Stimulated activated naive CD8-positive, alpha-beta T cell treated with anti-CD3 and anti-CD28 coated beads, Interleukin-15, Interleukin-2, amounts not matched to agents 100 ng/mL and 50 ng/mL, for 24 hours (primary cell): ENCODE results near the gene TCP11X2.
A peak's percentile ranks its signal among the peaks of the same experiment; 100 is the strongest.
"Not testable (repeated sequence)": the region's sequence is repeated elsewhere in the genome, so short reads cannot be mapped to it uniquely, and the experiment has no call there.

Experiments
- H3K27ac Mint-ChIP-seq: one replicate; pipeline ENCODE4 v1.8.0; 2021; ENCODE audit warnings: mild to moderate bottlenecking, mixed read lengths
- H3K27me3 Mint-ChIP-seq: one replicate; pipeline ENCODE4 v1.8.0; 2021; ENCODE audit warnings: mixed read lengths
- H3K36me3 Mint-ChIP-seq: one replicate; pipeline ENCODE4 v1.8.0; 2021; ENCODE audit warnings: low read depth, mixed read lengths
- H3K4me1 Mint-ChIP-seq: one replicate; pipeline ENCODE4 v1.8.0; 2021; ENCODE audit warnings: low read depth, mixed read lengths
- H3K4me3 Mint-ChIP-seq: one replicate; pipeline ENCODE4 v1.8.0; 2021; ENCODE audit warnings: mild to moderate bottlenecking, mixed read lengths
- H3K9me3 Mint-ChIP-seq: one replicate; pipeline ENCODE4 v1.8.0; 2021; ENCODE audit warnings: mixed read lengths

TCP11X2 gene

GRCh38 chrX:102471762-102472220 lies at the start of gene TCP11X2:
TSS of gene TCP11X2 (minus strand) at chrX:102471812.
- not testable (repeated sequence) for H3K27me3 Mint-ChIP-seq

GRCh38 chrX:102517326-102517725 lies 45.7 kb upstream of the TCP11X2 start:
- no peaks in the 10 kb centered on the region for H3K9me3 Mint-ChIP-seq
- H3K27me3 Mint-ChIP-seq = peaks cover 45% of the 10 kb centered on the region
- H3K4me1 Mint-ChIP-seq = peaks cover 5% of the 10 kb centered on the region
- H3K4me3 Mint-ChIP-seq = no peak overlapping the region
- H3K27ac Mint-ChIP-seq = no peak overlapping the region
- H3K36me3 Mint-ChIP-seq = no peaks in the 10 kb centered on the region

More at GRCh38 chrX:102471762-102472220, at the start of gene TCP11X2:
- not testable (repeated sequence) for H3K9me3 Mint-ChIP-seq, H3K4me1 Mint-ChIP-seq, H3K36me3 Mint-ChIP-seq, H3K4me3 Mint-ChIP-seq, H3K27ac Mint-ChIP-seq

- Mint-ChIP-seq H3K27ac (no peak within 1 kb of the TSS), H3K27me3 (peaks cover 45% of the 10 kb centered on the region), H3K36me3 (no peaks in the 10 kb centered on the region), H3K9me3 (no peaks in the 10 kb centered on the region), H3K4me1 (peaks cover 5% of the 10 kb centered on the region), H3K4me3 (peak within 1 kb of the TSS; percentile 72)
Observed at GRCh38 chrX:102515975-102516941, 44.6 kb upstream of the TCP11X2 start, which contains the start of gene TMSB15A. TSS of gene TMSB15A (minus strand) at chrX:102516739.

GRCh38 chrX:102514536-102514935 lies 42.9 kb upstream of the TCP11X2 start:
- H3K9me3 Mint-ChIP-seq = no peaks in the 10 kb centered on the region
- no peaks in the 10 kb centered on the region for H3K36me3 Mint-ChIP-seq
- H3K27ac Mint-ChIP-seq = no peak overlapping the region
- H3K4me3 Mint-ChIP-seq = no peak overlapping the region
- H3K27me3 Mint-ChIP-seq = peaks cover 49% of the 10 kb centered on the region
- peaks cover 5% of the 10 kb centered on the region for H3K4me1 Mint-ChIP-seq

GRCh38 chrX:102498732-102499131 lies 27.1 kb upstream of the TCP11X2 start:
- no peak overlapping the region for H3K27ac Mint-ChIP-seq
- H3K9me3 Mint-ChIP-seq = no peaks in the 10 kb centered on the region
- H3K4me3 Mint-ChIP-seq = no peak overlapping the region
- H3K36me3 Mint-ChIP-seq = no peaks in the 10 kb centered on the region
- H3K4me1 Mint-ChIP-seq = no peaks in the 10 kb centered on the region
- H3K27me3 Mint-ChIP-seq = no peaks in the 10 kb centered on the region

- Mint-ChIP-seq H3K36me3 (no peaks in the 10 kb centered on the region), H3K9me3 (no peaks in the 10 kb centered on the region), H3K27ac (no peak overlapping the region), H3K4me3 (no peak overlapping the region), H3K27me3 (no peaks in the 10 kb centered on the region), H3K4me1 (no peaks in the 10 kb centered on the region)
Observed at GRCh38 chrX:102491766-102492165, 20.2 kb upstream of the TCP11X2 start.

- not testable (repeated sequence) for H3K36me3 Mint-ChIP-seq, H3K9me3 Mint-ChIP-seq, H3K27ac Mint-ChIP-seq, H3K4me1 Mint-ChIP-seq, H3K4me3 Mint-ChIP-seq, H3K27me3 Mint-ChIP-seq
Observed at GRCh38 chrX:102478765-102479164, 7.2 kb upstream of the TCP11X2 start.

GRCh38 chrX:102470215-102470614 lies 1.4 kb downstream of the TCP11X2 start:
- H3K4me3 Mint-ChIP-seq, H3K9me3 Mint-ChIP-seq, H3K27ac Mint-ChIP-seq, H3K4me1 Mint-ChIP-seq, H3K27me3 Mint-ChIP-seq, H3K36me3 Mint-ChIP-seq: not testable (repeated sequence)

GRCh38 chrX:102458615-102459014 lies 13.0 kb downstream of the TCP11X2 start:
- not testable (repeated sequence) for H3K9me3 Mint-ChIP-seq, H3K36me3 Mint-ChIP-seq, H3K27me3 Mint-ChIP-seq, H3K4me3 Mint-ChIP-seq, H3K4me1 Mint-ChIP-seq, H3K27ac Mint-ChIP-seq

- not testable (repeated sequence) for H3K27ac Mint-ChIP-seq, H3K36me3 Mint-ChIP-seq, H3K4me1 Mint-ChIP-seq, H3K9me3 Mint-ChIP-seq, H3K4me3 Mint-ChIP-seq, H3K27me3 Mint-ChIP-seq
Observed at GRCh38 chrX:102439908-102440307, 31.7 kb downstream of the TCP11X2 start, which contains the start of gene NXF2B. TSS of gene NXF2B (minus strand) at chrX:102440008. CDS start at chrX:102380036, 59,972 bp downstream.

- H3K27me3 Mint-ChIP-seq, H3K36me3 Mint-ChIP-seq, H3K4me1 Mint-ChIP-seq, H3K9me3 Mint-ChIP-seq, H3K27ac Mint-ChIP-seq, H3K4me3 Mint-ChIP-seq: not testable (repeated sequence)
Observed at GRCh38 chrX:102414493-102414892, 57.1 kb downstream of the TCP11X2 start.
